Stimulated activated CD8-positive, alpha-beta memory T cell treated with anti-CD3 and anti-CD28 coated beads, Interleukin-2, amount 100 ng/mL, for 48 hours (primary cell): ENCODE results near the gene CDC42EP1.
"Not testable (repeated sequence)": the region's sequence is repeated elsewhere in the genome, so short reads cannot be mapped to it uniquely, and the experiment has no call there.

Source experiments
- DNase-seq, 2 donors: peaks; one replicate each; pipeline ENCODE4 v3.0.0-alpha.2; 2020; ENCODE audit warnings: low read depth in 2 of 2

CDC42EP1 gene, protein sequence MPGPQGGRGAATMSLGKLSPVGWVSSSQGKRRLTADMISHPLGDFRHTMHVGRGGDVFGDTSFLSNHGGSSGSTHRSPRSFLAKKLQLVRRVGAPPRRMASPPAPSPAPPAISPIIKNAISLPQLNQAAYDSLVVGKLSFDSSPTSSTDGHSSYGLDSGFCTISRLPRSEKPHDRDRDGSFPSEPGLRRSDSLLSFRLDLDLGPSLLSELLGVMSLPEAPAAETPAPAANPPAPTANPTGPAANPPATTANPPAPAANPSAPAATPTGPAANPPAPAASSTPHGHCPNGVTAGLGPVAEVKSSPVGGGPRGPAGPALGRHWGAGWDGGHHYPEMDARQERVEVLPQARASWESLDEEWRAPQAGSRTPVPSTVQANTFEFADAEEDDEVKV

DNA sequence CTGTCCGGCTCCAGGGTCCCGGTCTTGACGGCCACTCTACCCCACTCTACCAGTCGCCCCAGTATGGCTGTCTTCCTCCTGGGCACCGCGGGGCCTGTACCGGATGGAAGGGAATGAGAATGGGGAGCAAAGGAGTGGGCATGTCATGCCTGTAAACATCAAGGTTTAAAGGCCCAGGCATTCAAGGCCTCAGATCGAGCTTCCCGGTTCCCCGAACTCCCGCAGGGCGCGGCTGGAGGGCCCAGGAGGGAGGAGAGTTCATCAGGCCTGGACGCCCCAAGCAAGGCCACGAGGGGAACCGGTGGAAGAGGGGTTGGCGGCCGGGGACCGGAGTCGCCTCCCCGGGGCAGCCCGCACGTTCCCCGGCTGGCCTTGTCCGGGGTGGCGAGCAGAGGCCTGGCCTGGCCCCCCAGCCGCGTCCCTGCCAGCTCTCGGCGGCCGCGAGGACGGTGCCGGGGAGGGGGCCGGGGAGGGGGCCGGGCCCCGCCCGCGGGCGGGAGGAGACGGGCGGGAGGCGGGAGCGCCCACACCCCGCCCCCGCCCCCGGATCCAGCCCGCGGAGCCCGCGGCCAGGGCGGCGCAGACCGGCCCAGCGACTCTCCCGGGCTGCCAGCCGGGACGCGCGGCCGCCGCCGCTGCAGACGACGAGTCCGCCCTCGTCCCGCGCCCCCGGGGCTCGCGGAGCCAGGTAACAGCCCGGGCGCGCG lies at the start of gene CDC42EP1:
Gene CDC42EP1 (plus strand): TSS at position 580 of the 707 bp plus-strand sequence. CDS start 5,870 bp downstream, outside the sequence.
- no peak for DNase-seq

GRCh38 chr22:37511395-37512104 lies 48.7 kb upstream of the CDC42EP1 start:
- DNase-seq = no peak

DNA sequence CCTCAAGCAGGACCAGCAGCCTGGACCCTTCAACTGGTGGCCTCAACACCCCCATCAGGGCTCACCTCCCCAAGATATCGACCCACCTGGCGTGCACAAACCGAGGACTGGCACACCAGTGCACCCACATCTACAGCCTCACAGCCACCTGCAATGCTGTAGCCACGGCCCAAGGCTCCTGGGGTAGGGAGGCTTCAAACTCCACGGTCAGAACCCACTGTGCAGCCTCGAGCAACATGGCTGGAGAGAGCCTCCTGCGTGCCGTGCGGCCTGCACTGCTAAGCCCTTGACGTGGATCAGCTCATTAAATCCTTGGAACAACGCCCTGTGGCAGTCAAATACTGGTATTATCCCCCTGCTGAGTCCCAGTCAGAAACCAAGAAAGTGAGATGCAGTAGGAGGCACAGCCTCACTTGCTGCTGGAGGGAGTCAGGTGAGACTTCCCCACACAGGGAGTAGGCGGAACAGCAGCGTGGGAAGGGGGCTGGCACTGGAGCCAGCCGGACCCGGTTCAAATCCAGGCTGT lies 45.7 kb upstream of the CDC42EP1 start:
- DNase-seq = no peak

DNA sequence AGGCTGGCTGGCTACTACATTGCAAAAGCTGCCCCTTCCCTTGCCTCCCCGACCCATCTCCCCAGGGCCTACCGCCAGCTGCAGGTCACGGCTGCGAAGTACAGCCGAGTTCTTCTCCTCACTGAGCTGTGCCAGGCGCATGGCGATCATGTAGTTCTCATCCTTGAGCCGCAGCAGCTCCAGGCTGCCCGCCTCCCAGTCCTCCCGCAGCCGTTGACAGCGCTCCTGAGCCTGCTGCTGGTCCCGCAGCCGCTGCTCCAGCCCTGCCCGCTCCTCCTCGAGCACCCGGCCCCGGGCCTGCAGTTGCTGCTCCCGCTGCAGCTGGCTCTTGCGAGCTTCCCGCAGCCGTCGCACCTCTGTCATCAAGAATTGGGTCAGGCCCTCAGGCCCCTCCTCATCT lies 44.4 kb upstream of the CDC42EP1 start:
- no peak for DNase-seq

- no peak for DNase-seq
Measured at GRCh38 chr22:37516456-37516855, 43.8 kb upstream of the CDC42EP1 start.

GRCh38 chr22:37517826-37518450 lies 42.3 kb upstream of the CDC42EP1 start:
- no peak for DNase-seq

DNA sequence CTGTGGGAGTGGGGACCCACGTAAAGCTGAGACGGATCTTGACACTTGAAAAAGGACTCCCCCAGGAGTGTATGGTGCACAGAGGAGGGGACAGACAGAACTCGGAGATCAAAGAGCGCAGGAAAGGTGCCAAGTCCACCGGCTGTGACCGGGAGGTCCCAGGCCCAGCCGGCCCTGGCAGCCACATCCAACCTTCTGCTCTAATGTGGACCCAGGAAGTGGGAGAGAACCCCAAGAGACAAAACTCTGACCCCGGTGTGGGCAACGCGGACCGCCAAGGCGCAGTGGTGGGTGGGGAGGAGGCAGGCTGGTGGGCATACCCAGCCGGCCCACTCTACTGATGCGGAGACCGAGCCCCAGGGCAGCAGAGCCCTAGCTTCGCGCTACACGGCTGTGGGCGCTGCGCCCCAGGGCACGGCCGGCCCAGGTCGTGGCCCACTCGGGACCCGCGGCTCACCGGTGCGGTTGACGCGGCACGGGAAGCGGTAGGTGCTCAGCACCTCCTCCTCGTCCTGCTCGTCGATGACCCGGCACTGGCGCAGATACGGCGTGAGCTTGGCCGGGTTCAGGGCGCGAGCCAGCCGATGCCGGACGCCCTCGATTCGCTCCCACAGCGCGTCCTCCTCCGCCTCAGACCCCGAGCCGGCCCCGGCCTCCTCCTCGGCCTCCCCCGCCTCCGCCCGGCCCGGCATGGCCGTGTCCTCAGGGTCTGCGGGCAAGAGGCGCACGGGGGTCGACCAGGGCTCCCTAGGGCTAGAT lies 41.6 kb upstream of the CDC42EP1 start:
- no peak for DNase-seq

DNA sequence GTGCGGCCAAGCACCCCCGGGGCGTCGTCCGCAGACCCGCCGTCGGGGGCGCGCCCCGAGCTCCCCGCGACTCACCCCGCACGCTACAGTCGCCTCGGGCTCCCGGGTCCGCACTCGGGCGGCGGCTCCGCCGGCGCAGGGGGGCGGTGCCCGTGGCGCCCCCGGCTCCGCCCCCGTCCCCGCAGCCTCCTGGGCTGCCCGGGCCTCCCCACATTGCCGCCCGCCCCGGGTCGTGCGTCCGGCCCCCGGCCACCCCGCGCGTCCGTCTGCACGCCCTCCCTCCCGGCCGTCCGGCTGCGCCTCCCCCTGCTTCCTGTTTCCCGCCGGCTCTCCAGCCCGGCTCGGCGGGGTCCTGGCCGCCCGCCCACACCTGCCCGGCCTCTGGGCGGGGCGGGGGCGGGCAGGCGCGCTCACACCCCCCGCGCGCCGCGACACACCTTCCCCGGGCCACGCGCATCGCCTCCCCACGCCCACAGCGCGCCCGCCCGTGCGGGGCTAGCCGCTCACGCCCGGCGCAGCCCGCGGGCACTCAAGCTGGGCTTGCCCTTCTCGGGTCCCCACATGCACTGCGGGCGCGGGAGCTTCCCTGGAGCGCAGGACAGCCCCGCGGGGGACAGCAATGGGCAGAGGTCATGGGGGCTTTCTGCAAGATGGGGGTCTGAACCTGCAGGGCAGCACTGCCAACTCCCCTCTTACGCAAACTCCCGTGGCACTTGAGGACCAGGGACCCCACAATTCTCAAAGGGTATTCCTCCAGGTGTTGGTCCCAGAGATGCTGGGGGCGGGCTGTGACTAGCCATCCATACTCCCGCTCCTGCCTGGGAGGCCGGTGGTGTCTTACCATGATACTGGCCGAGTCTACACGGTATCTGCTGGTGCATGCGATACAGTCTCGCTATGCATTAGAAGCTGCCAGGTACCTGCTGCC lies 40.7 kb upstream of the CDC42EP1 start, which contains the start of gene CARD10:
Gene CARD10 (minus strand): TSS at position 148 of the 928 bp plus-strand sequence. CDS start 215 bp downstream, outside the sequence.
- no peak for DNase-seq

DNA sequence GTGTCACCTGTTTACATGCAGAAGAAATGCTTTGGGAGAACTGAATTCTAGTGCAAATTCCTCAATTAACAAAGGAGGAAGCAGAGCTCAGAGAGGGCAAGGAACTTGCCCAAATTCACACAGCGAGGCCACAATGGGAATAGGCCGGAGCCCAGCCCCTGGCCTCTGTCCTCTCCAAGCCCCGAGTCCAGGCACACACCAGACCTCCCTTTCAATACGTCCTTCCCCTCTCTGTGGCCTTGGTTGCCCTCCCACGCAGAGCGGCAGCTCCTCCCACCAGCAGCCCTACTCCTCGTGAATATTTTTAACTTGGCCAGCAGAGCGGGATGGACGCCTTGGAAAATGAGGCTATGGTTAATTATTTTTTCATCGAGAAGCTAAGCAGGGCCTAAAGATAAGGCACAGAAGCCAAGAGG lies 39.5 kb upstream of the CDC42EP1 start:
- no peak for DNase-seq

DNA sequence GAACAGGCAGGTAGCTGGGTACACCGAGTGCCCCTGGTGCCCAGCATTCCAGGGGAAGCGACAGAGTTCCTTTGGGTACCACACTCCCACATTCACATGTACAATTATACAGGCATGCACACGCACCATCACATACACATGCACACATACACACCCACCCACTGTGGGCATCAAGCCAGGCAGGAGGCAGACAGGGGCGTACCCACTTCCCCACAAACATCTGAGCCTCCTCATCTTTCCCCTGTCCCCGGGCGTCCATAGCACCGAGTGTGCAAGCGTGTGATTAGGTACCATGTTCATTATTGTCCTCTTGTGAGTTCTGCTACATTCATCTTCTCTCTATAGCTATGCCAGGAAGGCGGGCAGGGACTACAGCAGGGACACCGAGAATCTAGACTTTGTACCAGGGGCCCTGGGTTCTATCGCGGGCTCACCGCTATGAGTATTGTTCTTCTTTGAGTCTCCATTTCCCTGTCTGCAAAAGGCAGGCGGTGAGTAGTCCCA lies 39.0 kb upstream of the CDC42EP1 start:
- DNase-seq = no peak

DNA sequence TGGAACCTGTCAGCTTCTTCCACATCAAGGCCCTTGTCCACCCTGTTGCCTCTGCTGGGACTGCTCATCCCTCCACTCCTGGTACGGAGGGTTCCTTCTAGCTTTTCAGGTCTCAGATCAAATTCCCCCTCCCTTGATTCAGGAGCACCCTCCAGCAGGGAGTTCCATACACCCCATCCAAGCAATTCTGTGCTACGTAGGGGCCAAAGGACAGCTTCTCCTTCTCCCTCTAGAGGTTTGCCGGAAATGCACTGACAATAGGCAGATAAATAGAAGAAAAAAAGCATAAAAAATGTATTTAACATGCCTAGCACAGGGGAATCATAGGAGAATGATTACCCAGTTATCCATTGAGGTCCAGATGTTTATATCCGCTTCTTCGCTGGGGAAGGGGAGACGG lies 37.8 kb upstream of the CDC42EP1 start:
- DNase-seq = no peak

DNA sequence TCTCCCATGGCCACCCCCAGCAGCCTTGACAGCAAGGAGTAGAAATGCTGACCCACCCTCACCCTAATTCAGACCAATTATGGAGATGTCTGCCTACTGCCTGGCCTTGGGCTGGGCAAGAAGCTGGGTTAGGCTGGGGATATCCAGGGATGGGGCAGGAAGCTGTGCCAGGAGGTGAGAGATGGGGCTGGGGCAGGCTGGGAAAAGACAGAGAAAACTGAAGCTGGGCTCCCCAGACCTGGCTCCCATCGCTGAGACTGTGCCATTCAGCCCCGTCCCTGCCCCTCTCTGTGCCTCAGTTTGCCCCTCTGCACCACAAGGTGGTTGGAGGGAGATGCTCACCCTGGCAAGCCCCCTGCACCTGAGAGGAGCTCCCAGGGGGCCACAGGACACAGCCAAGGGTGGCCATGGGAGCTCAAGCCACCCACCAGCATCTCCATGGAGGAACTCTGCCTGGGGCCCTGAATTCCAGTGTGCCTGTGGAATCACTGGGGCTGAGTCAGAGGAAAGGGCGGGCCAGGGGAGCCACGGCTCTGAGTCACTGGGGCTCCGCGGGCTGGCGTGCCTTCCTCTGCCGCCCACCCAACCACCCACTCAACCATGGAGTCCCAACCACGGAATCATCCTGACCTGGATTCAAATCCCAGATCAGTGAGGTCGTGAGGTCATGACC lies 35.1 kb upstream of the CDC42EP1 start:
- no peak for DNase-seq

- no peak for DNase-seq
Measured at GRCh38 chr22:37525746-37526350, 34.4 kb upstream of the CDC42EP1 start.

- DNase-seq = no peak
Measured at GRCh38 chr22:37526376-37526775, 33.9 kb upstream of the CDC42EP1 start.

DNA sequence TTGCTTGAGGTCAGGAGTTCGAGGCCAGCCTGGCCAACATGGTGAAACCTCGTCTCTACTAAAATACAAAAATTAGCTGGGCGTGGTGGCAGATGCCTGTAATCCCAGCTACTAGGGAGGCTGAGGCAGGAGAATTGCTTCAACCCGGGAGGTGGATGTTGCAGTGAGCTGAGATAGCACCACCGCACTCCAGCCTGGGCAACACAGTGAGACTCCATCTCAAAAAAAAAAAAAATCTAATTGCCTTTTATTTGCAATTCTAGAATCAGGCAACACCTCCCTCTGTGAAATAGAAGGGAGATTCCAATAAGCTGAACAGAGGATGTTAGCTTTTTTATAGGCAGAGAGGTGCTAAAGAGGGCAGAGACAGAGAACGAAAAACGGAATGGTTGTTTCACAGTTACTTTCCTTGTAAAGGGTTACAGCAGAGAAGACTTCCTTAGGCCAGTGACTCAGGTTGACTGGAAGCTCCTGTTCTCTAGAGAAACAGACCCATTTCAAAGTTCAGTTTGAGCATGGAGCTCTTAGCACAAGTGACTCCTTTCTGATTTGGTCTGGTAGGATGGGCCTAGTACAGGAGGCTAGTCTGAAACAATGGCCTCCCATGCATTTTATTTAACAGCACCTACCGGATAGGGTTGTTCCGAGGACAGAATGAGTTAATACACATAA lies 33.1 kb upstream of the CDC42EP1 start:
- DNase-seq = not testable (repeated sequence)

- not testable (repeated sequence) for DNase-seq
Measured at GRCh38 chr22:37527952-37528351, 32.3 kb upstream of the CDC42EP1 start.

DNA sequence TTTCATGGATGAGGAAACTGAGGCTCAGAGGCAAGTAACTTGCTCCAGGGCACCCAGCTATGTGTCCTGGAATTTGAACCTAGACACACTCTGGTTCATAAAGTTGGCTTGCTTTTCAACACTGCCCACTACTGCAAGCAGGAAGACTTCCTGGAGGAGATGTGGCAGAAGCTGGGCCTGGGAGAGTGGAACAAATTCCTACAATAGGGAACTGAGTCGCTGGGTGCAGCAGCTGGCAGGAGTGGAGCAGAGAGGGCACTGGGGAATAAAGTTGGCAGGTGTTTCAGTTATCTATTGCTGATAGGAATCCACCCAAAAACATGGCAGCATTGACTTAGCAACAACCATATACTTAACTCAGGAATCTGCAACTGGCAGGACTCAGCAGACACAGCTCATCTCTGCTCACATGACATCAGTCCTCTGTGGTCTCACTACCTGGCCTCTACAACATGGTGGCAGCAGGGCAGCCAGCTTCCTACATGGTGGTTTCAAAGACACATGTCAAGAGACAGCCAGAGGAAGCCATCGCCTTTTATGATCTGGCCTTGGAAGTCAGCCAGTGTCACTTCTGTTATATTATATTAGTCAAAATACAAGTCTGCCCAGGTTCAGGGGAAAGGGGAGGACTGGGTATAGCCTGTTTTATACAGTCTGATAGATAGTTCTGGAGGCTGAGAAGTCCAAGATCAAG lies 30.5 kb upstream of the CDC42EP1 start:
- no peak for DNase-seq
